Endothelial cell of umbilical vein (primary cell): ENCODE measurements around the gene ARID5A. TPM values are rescaled to one million over a fixed set of nuclear protein-coding genes. Genes with fewer than 3 reads are reported as not detected.

ENCODE experiments used
- BruUV-seq: library from RNA; stranded (reverse); fragments of 400-500 nt; replicated peaks from 2 replicates; lab custom pipeline; 2021; lab: Mats Ljungman, UMichigan
- CTCF ChIA-PET: fragments of 300-600, 350-600 bp; sonication (Branson Sonifier 250); formaldehyde crosslinking; loops from one replicate; lab custom pipeline; 2021; ENCODE audit warnings: antibody characterized with exemption, inconsistent platforms; lab: Charles Lee
- POLR2A ChIA-PET: fragments of 300-600, 350-600 bp; sonication (Branson Sonifier 250); formaldehyde crosslinking; loops from one replicate; lab custom pipeline; 2021; ENCODE audit warnings: antibody characterized with exemption, inconsistent platforms; lab: Charles Lee
- DNase-seq: peaks from one replicate; pipeline ENCODE4 v3.0.0-alpha.2; 2011; ENCODE audit warnings: low read depth, low spot score
- FAIRE-seq: peaks from 2 replicates; lab custom pipeline; 2011; peaks lifted over from hg19 to GRCh38; lab: Jason Lieb, UNC
- H2AFZ ChIP-seq: 2 replicates; pipeline ENCODE4 v1.6.0; 2012; ENCODE audit warnings: low read depth, low read length, control low read depth, inconsistent platforms
- H3K27ac ChIP-seq: 2 replicates; pipeline ENCODE4 v1.5.1; 2011; ENCODE audit warnings: low read depth, mild to moderate bottlenecking, control low read depth, low read length, moderate library complexity; ENCODE audit not compliant: insufficient read depth
- H3K27me3 ChIP-seq, 2 experiments: 2 replicates each; pipeline versions ENCODE4 v1.6.0 to v1.6.1; 2011; ENCODE audit warnings: low read length in 2 of 2, mixed read lengths in 1 of 2; ENCODE audit not compliant: control insufficient read depth in 2 of 2, insufficient read depth in 2 of 2
- H3K36me3 ChIP-seq, 2 experiments: 2 replicates in 1 of 2; 3 replicates in 1 of 2; pipeline ENCODE4 v1.5.1; 2011; ENCODE audit warnings: low read length in 2 of 2, mild to moderate bottlenecking in 1 of 2, moderate library complexity in 1 of 2; ENCODE audit not compliant: control insufficient read depth in 2 of 2, insufficient read depth in 2 of 2; ENCODE audit errors: extremely low read depth in 1 of 2
- H3K4me1 ChIP-seq: 3 replicates; pipeline ENCODE4 v1.5.1; 2011; ENCODE audit warnings: mild to moderate bottlenecking, low read length; ENCODE audit not compliant: control insufficient read depth, insufficient read depth; ENCODE audit errors: extremely low read depth
- H3K4me2 ChIP-seq: 2 replicates; pipeline ENCODE4 v1.6.1; 2011; ENCODE audit warnings: low read length, control low read depth, mixed read lengths; ENCODE audit not compliant: insufficient read depth
- H3K4me3 ChIP-seq, 3 experiments: fragments of 200-600 bp in 1 of 3; sonication (generic), shearing (Covaris generic) in 1 of 3; replicated peaks in 1 of 3; 2 replicates each; pipeline ENCODE4 v1.5.1; 2011 to 2016; ENCODE audit warnings: control low read depth in 3 of 3, low read length in 3 of 3, mild to moderate bottlenecking in 2 of 3, inconsistent platforms in 1 of 3, low read depth in 1 of 3, moderate library complexity in 1 of 3; ENCODE audit not compliant: insufficient read depth in 1 of 3
- H3K79me2 ChIP-seq: 2 replicates; pipeline ENCODE4 v1.6.0; 2012; ENCODE audit warnings: low read length, inconsistent platforms; ENCODE audit not compliant: control insufficient read depth, insufficient read depth
- H3K9ac ChIP-seq: replicated peaks from 2 replicates; pipeline ENCODE3; 2011; ENCODE audit warnings: low read length, control low read depth; ENCODE audit not compliant: insufficient read depth; ENCODE audit errors: extremely low read depth
- H3K9me1 ChIP-seq: replicated peaks from 3 replicates; pipeline ENCODE4 v1.6.0; 2011; ENCODE audit warnings: mild to moderate bottlenecking, low read length; ENCODE audit not compliant: control insufficient read depth, insufficient read depth; ENCODE audit errors: extremely low read depth
- H3K9me3 ChIP-seq: replicated peaks from 2 replicates; pipeline ENCODE4 v1.5.1; 2012; ENCODE audit warnings: low read length, inconsistent platforms; ENCODE audit not compliant: control insufficient read depth, insufficient read depth
- H4K20me1 ChIP-seq: replicated peaks from 2 replicates; pipeline ENCODE3; 2011; ENCODE audit warnings: mild to moderate bottlenecking, low read length; ENCODE audit not compliant: control insufficient read depth, insufficient read depth; ENCODE audit errors: extremely low read depth
- EZH2 ChIP-seq: IDR thresholded peaks from 2 replicates; pipeline ENCODE4 v1.6.1; 2012; ENCODE audit warnings: borderline replicate concordance, low read depth, mild to moderate bottlenecking, moderate library complexity, low read length, inconsistent platforms; ENCODE audit not compliant: severe bottlenecking
- FOS ChIP-seq: IDR thresholded peaks from 2 replicates; pipeline ENCODE4 v1.6.1; 2011; ENCODE audit warnings: mild to moderate bottlenecking, low read length, moderate library complexity, borderline replicate concordance; ENCODE audit not compliant: insufficient read depth
- GATA2 ChIP-seq: IDR thresholded peaks from 2 replicates; pipeline ENCODE4 v1.7.0; 2011; ENCODE audit warnings: low read depth, mild to moderate bottlenecking, moderate library complexity, mixed read lengths, low read length; ENCODE audit not compliant: insufficient read length, insufficient read depth
- MYC ChIP-seq: IDR thresholded peaks from one replicate; pipeline ENCODE4 v1.6.1; 2011; ENCODE audit warnings: mild to moderate bottlenecking, low read depth, low read length
- POLR2A ChIP-seq: IDR thresholded peaks from 2 replicates; pipeline ENCODE4 v1.6.1; 2012; ENCODE audit warnings: low read depth, mild to moderate bottlenecking, control low read depth, low read length
- POLR2AphosphoS5 ChIP-seq: IDR thresholded peaks from 2 replicates; pipeline ENCODE4 v1.6.1; 2012; ENCODE audit warnings: low read depth, mild to moderate bottlenecking, control low read depth, low read length, moderate library complexity; ENCODE audit not compliant: insufficient read depth
- dilution Hi-C: fragments of 300-500 bp; cut with MboI; formaldehyde crosslinking; loops from one replicate; pipeline ENCODE4 v1.15.0; 2019; ENCODE audit warnings: low sequenced_read_pairs; ENCODE audit not compliant: extremely low pct_ligation_motif_present
- intact Hi-C: fragments of 100-400 bp; cut with micrococcal nuclease; formaldehyde crosslinking; loops from one replicate; pipeline ENCODE4 v1.10.0; 2022
- polyA plus RNA-seq, 4 experiments: library from polyadenylated mRNA; depleted of rRNA in 3 of 4; stranded (reverse) in 3 of 4; unstranded in 1 of 4; fragments of >200 nt; gene quantifications; 2 replicates each; pipeline versions ENCODE4 v1.2.1 to v1.2.3, GENCODE V29; 2011 to 2012; ENCODE audit warnings: missing spikeins in 1 of 4
- total RNA-seq: library from RNA; stranded (reverse); gene quantifications from 2 replicates; pipeline ENCODE4 v1.2.3, GENCODE V29; 2021
- TF ChIP-seq, protein P1 (sequence below), 2 donors: IDR thresholded peaks; 1 replicate in 1 of 2; 2 replicates in 1 of 2; pipeline ENCODE4 v1.5.1; 2011; ENCODE audit warnings: low read length in 2 of 2, mild to moderate bottlenecking in 2 of 2, moderate library complexity in 2 of 2, control low read depth in 1 of 2, inconsistent platforms in 1 of 2, low read depth in 1 of 2; ENCODE audit not compliant: insufficient read depth in 1 of 2; ENCODE audit errors: extremely low read depth in 1 of 2
- TF ChIP-seq, protein P2 (sequence below): IDR thresholded peaks from 2 replicates; pipeline ENCODE4 v1.6.1; 2011; ENCODE audit not compliant: insufficient read depth, insufficient read length

The ARID5A gene
- total and polyA plus RNA-seq, 2 donors (not counting 3 experiments of a cell fraction or from before 2014, with no cell fraction given): 18.0 to 24.7 TPM

DNA sequence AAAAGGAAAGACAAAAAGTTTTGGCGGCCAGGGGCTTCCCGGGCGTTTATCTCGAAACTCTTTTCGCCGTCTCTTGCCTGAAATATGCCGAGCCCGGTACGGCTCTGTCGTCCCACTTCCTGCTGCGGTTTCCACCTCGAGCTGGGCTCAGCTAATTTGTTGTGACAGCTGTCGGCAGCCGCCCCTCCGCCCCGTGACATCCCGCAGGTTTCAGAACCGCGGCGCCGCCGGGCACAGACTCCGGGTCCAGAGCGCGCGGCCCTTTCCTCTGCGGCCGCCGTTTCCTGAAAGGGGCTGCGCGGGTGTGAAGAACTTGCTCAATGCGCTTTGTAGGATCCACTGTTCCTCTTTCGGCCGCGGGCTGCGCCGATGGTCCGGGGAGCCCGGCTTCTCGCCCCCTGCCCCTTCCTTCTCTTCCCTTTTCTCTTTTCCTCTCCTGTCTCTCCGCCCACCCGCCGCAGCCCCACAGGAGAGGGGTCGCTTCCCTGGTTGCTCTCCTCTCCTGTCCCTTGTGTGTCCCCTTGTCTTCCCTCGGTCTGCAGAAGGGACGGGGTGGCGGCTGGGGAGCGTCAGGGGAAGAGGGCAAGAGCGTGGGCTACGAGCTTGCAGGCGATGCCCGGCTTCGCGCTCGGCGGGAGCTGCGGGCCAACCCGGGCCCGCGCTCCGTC lies 648 bp downstream of the ARID5A start:
- no peaks in the 10 kb centered on the region for H3K9me3 ChIP-seq
- intact Hi-C loops: loop anchor here (2.0 to 5.0 kb wide), 3 partner anchors 102 to 280 kb away; partner anchors contain the start of genes CNNM3, CNNM4 and KANSL3
- no peaks in the 10 kb centered on the region for H3K9me1 ChIP-seq
- FAIRE-seq (peak; percentile 63), DNase-seq (peak; percentile 64)
- H3K4me1 ChIP-seq: peaks cover 27% of the 10 kb centered on the region
- no peak overlapping the region for H2AFZ ChIP-seq
- H4K20me1 ChIP-seq: peaks cover 2% of the 10 kb centered on the region
- peak overlapping the region; percentile 90 for H3K4me2 ChIP-seq
- no peaks in the 10 kb centered on the region for H3K27me3 ChIP-seq
- TF ChIP-seq, protein P1, sequence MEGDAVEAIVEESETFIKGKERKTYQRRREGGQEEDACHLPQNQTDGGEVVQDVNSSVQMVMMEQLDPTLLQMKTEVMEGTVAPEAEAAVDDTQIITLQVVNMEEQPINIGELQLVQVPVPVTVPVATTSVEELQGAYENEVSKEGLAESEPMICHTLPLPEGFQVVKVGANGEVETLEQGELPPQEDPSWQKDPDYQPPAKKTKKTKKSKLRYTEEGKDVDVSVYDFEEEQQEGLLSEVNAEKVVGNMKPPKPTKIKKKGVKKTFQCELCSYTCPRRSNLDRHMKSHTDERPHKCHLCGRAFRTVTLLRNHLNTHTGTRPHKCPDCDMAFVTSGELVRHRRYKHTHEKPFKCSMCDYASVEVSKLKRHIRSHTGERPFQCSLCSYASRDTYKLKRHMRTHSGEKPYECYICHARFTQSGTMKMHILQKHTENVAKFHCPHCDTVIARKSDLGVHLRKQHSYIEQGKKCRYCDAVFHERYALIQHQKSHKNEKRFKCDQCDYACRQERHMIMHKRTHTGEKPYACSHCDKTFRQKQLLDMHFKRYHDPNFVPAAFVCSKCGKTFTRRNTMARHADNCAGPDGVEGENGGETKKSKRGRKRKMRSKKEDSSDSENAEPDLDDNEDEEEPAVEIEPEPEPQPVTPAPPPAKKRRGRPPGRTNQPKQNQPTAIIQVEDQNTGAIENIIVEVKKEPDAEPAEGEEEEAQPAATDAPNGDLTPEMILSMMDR (IDR thresholded peaks at IDR 0.05; ENCODE audit: extremely low read depth in 1 of 2, insufficient read depth in 1 of 2, low read depth in 1 of 2, low read length in 2 of 2): no peak
- TF ChIP-seq, protein P2, sequence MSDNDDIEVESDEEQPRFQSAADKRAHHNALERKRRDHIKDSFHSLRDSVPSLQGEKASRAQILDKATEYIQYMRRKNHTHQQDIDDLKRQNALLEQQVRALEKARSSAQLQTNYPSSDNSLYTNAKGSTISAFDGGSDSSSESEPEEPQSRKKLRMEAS: no peak
- TF ChIP-seq MYC (no peak), EZH2 (no peak), GATA2 (no peak), FOS (no peak), POLR2AphosphoS5 (no peak), POLR2A (no peak)
- ChIA-PET CTCF (interaction anchor here (3.3 to 8.7 kb wide), 2 partner anchors 9 to 15 kb away, joined by 32 to 130 read pairs; no protein-coding TSS in a partner anchor), POLR2A (interaction anchor here (0.9 kb wide), 1 partner anchor 9 kb away, joined by 7 read pairs; no protein-coding TSS in a partner anchor)
- H3K36me3 ChIP-seq: peaks cover 0 to 2% of the 10 kb centered on the region in 2 experiments
- peak overlapping the region; percentile 38 to 77 (median 56) for H3K4me3 ChIP-seq
- H3K79me2 ChIP-seq: peaks cover 37% of the 10 kb centered on the region
- peak overlapping the region; percentile 67 for H3K27ac ChIP-seq
- BruUV-seq: TSS peak; percentile 28
- H3K9ac ChIP-seq: peak overlapping the region; percentile 97
- dilution Hi-C loops: no loop called here
